CD4-positive, alpha-beta T cell treated with Interleukin-1 beta for 1 hour (primary cell): ENCODE data around the gene LTBP2.

Experiments
- DNase-seq, 2 donors: peaks; one replicate each; pipeline ENCODE4 v3.0.0-alpha.2; 2020 to 2022

The LTBP2 gene

DNA sequence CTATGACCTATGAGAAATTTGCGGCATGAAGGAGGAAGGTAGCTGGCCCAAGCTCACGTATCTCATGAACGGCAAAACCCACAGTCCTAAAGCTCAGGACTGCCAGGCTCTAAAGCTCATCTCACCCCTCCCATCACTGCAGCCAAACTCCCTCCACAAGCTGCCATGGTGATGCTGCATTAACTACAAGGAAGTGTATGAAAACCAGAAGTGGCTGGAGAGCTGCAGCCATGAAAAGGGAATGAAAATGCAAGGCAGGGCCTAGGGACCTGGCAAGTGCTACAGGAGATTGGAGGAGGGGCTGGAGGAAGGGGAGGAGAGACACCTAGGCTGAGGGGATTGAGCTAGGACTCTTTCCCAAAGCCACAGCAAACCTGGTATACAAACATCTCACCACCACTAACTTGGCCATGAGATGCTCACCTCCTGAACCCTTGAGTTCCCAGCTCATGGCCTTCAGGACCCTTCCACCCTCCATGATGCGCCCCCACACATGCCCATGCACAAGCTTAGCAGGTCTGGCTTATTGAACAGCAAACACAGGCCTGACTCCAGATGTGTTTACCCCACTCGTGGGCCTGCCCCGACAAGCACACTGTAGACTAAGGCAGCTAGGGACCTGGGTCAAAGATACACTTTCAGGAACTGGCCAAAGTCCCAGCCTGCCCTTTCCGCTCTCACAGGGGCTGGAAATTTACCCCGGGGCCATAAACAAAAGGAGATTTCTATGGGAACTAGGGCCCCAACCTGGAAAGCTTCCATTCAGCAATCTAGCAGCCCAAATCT, 42.0 kb downstream of the LTBP2 start:
- DNase-seq, result no peak

DNA sequence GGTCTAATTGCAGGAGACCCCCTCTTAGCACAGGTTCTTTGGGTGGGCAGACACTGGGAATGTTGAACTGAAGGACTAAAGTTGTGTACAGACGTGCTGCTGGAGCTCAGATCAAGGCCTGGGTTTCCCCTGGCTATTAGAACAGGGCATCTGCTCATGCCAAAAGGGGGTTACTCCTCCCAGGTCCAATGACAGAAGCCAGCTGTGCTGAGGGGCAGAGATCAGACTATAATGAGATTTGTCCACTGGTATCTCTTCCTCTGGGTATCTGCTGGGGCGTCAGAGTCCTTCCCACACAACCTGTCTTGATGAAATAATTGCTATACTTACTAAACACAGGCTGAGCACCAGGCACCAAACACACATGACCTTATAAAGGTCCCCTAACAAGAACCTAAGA, 42.6 kb downstream of the LTBP2 start:
- no peak for DNase-seq

DNA sequence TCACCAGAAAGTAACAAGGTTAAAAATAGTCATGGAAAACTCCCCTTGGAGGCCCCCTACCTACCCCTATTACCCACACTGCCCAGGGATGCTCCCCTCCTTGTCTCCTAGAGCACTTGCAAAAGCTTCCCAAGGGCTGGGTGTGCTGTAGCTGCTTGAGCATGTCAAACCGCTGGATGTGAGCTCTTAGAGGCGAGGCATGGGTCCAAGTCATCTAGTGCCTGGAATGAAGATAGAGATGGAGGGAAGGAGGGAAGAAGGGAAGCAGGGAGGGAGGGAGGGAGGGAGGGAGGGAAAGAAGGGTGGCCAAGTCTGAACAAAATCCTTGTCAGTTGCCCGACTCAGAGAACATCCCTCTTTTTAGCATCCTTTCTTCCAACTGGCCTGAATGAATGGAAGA, 43.1 kb downstream of the LTBP2 start:
- no peak for DNase-seq

DNA sequence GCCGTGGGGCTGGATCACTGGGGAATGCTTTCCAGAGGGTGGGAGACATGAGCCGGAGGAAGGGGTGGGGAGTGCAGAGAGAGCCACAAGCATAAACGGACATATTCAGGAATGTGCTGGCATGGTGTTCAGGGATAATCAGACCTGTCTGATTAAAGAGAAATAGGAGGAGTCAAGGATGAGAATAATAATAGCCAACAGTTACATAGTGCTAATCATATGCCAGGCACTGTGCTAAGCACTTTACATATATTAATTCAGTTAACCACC, 43.7 kb downstream of the LTBP2 start:
- no peak for DNase-seq

DNA sequence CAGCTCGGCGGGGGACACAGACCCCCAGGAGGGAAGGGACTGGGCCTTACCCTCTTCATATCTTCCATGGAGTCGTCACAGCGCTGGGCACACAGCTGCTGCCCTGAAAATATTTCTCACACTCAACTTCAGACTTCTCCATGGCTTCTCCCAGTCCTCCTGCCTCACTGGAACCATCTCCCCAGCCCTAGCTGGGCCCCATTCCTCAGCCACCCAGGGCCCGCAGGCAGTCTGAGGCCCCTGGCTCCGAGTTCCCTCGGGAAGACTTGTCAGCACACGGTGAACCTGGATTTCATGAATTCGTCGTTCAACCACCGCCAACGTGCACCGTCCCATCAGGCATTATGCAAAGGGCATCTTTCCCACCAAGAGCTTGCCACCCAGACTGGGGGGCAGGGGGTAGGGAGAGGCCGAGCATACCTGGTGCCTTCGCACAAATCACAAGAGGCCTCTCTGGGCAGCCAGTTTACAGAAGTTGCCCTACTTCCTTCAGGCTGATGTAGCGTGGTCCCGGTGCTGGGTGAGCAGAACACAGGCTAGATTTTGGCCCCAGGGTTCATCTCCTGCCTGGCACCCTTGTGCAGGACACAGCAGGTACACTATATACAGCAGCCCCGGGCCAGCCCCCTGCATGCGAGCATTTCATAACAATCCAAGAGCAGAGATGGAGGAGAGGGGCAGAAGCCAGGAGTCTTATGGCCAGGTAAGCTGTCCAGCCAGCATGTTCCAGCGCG, 44.2 kb downstream of the LTBP2 start:
- no peak for DNase-seq

DNA sequence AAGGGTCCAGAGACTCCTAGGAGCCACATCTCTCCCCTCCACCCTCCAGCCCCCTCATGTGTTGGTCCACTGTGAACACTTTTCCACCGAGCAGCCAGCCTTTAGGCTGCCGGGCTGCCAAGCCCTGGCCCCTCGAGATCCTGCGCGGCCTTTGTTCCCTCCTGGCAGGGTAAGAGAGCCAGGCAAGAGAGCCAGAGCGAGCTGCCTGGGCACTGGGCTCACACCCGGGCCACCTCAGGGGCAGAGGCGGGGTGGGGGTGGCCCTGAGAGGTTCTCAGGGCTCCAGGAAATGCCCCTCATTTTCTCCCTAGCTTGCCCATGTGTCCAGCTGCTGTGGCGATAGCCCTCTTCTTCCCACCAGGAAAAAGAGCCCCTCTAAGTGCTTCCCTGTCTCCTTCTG, 44.8 kb downstream of the LTBP2 start:
- no peak for DNase-seq

DNA sequence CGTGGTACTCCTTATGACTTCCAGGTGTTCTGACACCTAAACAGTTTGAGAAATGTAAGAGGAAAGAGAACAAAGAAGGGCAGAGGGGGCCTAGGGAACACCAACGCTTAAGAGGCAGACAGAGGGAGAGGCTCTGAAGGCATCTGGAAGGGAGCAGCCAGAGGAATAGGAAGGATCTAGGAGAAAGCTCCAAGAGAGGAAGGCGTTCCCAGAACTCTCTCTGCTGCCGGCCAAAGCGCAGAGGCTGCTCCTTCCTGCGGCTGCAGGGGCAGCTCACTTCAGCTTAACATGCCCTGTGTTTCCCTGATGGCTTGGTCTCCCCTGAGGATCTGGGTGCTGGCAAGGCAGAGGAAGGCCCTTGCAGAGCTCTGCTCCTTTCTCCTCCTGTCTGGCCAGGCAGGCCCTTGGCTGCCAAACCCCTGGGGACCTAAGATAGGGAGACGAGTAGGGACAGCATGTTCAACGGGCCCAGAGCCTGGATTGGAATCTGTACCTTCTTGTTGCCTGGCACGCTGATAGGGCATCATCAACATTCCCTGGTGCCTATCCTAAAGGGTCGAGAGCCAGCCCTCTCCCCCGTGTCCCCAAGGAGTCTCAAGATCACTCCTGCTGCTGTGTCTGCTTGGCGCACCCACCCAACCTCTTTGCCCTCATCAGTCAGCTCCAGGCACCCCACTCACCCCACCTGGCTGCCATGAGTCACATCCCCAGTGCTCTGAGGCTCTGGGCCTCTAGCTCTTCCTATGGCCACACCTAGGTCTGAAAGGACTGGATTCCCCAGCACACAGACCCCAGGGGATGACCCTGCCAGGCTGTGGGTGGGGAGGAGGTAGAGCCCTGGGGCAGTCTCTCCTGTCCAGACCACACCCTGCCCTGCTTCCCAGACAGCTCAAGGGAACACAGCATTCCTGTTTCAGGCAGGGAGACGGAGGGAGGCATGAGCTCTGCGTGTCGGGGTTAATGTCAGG, 45.6 kb downstream of the LTBP2 start:
- DNase-seq, result no peak

DNA sequence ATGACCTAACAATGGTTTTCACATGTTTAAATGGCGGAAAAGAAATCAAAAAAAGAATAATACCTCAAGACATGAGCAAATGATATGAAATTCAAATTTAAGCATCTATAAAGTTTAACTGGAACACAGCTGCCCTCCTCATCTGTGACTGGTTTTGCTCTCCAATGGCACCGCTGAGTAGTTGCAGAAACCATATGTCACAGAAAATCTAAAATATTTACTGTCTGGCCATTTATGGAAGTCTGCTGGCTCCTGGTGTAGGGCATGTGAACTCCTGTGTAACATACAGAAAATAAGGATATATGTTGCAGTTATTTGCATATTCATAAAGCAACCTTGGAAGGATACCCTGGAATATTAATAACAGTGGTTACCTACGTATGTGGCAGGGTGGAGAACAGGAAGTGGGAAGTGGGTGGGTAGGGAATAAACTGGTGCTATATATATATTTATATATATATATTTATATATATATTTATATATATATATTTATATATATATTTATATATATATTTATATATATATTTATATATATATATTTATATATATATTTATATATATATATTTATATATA, 48.4 kb downstream of the LTBP2 start:
- DNase-seq, result no peak

DNA sequence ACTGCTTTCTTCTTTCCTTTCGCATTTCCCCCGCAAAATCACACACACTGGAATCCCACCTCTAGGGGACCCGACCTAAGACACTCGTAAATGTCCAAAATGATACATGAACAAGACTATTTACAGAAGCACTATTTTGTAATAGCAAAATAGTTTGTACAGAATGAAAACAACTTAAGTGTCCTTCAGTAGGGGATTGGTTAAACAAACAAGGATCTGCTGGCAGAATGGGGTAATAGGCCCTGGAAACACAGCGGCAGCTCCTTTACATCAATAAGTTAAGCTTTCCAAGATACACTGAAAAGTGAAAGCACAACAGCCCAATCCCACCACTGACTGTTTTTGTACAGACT, 48.8 kb downstream of the LTBP2 start:
- no peak for DNase-seq

DNA sequence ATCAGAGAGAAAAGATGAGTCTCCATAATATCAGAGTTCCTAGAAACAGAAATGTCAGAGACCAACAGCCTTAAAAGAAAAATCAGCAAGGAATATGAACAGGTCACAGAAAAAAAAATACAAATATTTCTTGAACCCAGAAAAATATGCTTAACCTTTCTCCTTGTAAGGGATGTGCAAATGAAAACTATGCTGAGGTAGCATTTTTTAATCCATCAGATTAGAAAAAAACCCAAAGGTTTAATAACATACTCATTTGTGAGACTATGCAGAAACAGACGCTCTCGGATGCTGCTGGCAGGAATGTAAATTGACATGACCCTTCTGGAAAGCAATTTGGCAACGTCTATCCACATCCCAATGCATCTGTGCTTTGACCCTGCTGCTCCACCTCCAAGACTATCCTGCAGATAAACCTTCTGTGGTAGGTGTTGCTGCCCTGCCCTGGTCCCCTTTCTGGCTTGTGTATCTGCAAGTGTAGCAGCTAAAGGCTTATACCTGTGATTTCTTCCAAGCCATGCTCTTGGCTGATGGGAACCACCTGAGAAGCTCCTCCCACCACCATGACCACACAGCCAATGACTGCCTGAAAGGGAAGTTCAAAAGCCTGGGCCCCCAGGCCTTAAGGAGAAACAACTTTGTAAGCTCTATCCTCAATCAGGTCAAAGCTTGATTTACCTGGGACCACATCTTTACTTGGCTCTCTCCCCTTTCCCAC, 49.4 kb downstream of the LTBP2 start:
- DNase-seq, result no peak

DNA sequence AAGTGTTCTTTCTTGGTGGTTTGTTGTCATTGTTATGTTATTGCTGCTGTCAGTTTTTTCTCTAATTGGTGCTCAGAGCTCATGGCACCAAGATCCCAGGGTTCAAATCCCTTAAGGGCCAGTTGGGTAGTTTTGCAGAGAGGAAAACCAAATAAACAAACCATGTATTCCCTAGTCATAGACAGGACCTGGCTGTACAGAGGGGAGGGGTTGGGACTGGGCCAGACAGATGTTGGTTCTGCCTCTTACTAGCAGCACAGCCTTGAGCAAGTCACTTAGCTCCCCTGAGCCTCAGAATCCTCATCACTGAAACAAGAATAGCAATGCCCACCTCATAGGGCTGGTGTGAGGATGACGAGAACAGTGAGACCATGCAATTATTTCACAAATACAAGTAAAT, 53.4 kb downstream of the LTBP2 start:
- no peak for DNase-seq

DNA sequence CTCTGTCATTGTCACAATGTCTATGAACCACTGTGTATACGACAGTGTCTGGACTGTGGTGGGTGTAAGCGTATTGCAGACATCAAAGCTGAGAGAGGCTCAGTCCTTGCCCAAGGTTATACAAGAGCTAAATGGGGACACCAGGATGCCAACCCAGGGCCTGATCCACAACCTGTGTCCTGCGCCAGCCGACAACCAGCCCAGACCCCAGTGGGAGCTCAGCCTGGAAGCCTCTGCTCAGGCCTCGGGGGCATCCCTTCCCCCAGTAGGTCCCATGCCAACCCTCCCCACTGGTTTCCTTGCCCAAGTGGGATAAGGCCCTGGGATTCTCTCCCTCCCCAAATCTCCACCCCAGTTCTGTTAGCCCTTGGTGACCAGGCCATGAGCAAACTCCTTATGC, 54.3 kb downstream of the LTBP2 start:
- no peak for DNase-seq

DNA sequence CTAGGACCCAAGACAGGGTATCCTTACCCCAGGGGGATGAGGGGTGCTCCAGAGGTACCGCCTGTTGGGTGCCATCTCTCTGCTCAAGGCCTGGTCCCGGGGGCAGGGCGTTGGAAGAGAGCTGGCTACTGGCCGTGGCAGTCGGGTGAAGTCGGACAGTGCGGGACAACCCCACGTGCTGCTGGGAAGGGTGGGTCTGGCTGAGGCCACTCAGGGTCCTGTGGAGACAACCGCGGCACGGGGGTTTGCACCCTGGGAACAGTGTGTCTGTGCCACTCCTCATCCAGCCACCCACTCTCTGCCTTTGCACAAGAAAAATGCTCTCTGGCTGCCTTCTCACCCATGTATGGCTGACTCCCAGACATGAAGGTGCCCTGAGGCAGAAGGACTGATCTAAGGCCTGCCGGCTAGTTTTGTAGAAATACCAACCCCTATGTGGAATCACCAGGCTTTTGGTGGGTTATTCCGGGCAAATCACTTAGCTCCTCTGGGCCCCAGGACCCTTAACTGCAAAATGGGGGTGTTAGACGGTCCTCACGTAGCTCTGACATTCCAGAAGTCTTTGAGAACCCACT, 56.5 kb downstream of the LTBP2 start:
- DNase-seq, result no peak

DNA sequence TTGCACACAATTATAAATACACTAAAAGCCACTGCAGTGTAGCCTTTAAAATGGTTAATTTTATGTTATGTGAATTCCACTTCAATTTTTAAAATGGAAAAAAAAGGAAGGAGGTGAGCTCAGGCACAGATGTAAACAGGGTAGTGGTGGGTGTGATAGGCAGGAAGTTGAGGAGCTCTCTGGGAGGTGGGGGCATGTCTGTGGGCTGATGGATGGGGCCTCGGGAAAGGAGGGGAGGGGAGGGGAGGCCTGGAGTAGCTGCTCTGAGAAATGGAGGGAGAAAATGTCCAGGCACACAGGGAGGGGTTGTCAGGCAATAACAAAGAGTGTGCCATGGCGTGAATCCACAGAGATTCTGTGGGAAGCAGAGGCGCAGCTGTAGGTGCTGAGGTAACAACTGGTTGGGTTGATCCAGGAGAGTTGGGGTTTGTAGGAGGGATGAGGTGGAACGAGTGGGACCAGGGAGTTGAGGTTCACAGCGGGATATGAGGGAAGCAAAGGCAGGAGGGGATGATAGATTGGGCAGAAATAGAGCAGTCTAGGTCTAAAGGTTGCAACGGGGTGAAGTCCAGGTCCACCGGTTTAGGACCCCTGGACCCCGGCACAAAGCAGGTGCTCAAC, 57.2 kb downstream of the LTBP2 start:
- DNase-seq, result no peak

DNA sequence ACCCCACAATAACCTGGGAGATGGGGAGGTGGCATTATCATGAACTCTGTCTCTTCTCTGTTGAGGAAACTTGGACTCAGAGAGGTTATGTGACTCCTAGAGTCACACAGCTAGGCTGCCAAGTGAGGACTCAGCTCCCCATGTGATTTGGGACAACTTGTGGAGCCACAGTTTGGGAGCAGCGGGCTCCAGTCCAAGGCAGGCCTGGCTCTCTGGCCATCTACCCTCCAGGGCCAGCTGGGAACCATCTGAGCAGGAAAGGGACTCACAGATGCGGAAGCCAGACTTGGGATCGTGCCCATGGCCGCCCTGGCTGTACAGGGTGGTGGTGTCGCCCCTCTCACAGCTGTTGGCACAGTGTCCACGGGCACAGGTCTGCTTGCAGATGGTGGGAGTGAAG, 59.4 kb downstream of the LTBP2 start:
- DNase-seq, result no peak

DNA sequence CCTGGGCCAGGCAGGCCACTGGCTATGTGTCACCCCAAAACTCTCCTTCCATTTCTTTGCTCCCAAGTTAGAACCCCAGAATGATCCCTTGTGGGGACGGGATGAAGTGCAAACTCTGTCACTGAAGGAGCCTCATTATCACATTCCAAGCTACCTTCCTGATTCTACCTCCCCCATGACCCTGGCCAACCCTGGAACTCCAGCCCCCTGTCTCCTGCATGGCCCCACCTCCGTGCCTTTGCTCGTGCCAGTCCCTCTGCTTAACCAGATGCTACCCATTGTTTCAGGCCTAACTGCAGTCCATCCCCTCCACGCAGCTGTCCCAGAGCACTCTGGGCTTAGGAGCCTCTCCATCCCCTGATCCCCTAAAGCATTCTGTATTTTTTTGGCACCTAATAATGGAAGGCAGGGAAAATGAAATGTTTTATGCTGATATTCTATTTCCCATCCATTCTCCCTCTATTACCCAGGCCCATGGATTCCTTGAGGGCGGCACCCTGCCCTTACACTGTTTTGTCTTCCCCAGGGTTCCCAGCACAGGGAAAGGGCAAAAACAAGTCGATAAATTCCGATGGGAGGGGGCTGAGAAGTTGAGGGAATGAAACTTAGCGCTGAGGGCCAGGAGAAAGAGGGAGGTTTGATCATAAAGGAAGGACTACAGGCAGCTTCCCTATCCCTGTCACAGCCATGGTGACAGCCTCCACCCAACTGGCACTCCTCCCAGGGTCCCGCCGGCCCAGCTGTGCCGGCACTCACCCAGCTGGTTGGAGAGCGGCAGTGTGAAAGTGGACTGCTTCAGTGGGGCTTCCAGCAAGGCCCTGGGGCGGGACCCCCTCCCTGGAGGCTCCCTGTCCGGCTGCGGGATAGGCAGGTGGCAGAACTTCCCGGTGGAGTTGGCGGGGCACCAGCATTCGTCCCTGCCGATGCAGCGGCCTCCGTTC, 60.3 kb downstream of the LTBP2 start:
- DNase-seq, result no peak

DNA sequence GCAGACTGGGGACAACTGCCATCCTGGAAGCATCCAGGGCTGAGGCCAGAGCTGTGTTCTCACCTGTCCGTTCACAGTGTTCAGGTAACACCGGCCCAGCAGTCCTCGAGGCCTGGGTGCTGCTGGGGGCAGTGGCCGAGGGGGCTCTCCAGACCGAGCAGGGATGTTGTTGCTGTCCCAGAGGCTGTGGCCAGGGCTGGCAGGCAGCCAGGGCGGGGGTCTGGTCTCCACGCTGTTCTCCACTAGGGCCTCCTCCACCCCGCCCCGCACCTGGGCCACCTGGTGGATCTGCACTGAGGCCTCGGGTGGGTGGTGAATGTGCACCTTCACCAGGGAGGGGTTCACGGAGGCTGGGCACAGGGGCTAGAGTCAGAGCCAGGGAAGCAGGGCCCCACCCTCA, 61.0 kb downstream of the LTBP2 start:
- DNase-seq, result no peak

DNA sequence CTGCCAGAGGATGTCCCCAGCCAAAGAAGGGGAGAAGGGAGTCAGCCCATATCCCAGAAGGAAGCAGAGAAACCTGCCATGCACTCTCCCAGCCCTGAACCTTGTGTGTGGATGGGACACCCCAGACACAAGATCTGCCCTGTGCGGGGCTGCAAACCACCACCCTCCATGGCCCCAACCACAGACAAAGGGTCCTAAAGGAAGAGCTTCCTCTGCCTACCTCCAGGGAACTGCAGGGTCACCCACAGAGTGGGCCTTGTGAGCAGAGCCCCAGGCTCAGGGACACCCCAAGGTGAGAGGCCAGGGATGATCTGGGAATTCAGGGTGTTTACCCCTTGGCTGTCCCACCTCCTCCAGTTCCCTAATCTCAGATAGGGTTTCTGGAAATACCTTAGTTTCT, 62.0 kb downstream of the LTBP2 start:
- no peak for DNase-seq

DNA sequence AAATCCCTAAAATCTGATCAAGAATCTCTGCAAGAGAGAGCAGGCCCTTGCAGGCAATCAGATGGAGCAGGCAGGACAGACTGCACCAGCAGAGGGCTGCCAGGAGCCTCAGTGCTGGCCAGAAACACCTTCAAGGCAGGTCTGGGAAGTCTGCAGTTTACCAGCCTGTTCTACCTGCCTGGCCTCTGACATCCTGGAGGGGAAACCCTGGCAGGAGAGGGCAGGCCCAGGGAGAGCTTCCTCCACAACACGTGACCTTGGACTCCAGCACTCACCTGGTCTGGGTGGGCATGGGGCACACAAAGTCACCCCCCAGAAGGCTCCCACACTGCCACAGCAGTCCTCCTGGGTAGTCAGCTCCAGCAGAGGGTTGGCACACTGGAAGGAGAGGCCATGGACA, 62.4 kb downstream of the LTBP2 start:
- DNase-seq, result no peak

DNA sequence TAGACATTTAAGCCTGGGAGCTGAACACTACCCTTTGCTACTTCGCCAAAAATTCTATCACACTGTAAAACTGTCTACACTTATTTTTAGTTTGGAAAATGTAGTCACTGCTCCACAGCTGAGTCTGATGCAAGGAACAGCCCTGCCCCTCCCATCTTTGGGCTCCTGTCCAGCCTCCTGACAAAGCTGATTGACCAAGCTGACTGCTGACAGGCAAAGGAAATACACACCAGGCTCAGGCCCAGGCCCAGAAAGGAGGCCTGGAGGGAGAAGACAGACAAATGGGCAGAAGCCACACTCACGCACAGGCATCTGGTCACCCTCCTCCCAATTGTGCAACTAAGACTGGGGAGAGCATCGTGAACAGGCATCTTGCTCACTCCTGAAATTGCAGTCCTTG, 63.2 kb downstream of the LTBP2 start:
- DNase-seq, result no peak
